Body of pancreas (tissue), 4 donors: Measurements from ENCODE around the gene TWSG1. TPM values are rescaled to one million over a fixed set of nuclear protein-coding genes. Genes with fewer than 3 reads are reported as not detected.

Experiments used
- ATAC-seq: fragments of 150-250 bp; one replicate; pipeline ENCODE4 v1.9.1; 2016
- DNase-seq, 4 donors: peaks; one replicate each; pipeline ENCODE4 v3.0.0-alpha.2; 2019
- H3K27ac ChIP-seq, 4 donors: fragments of 200-600 bp; sonication (generic); 1 replicate in 3 of 4; 2 replicates in 1 of 4; pipeline versions ENCODE4 v1.5.1 to v1.6.1; 2016 to 2019; ENCODE audit warnings: mild to moderate bottlenecking in 1 of 4, mixed read lengths in 1 of 4, moderate library complexity in 1 of 4
- H3K27me3 ChIP-seq, 2 donors: fragments of 200-600 bp; sonication (generic); one replicate each; pipeline ENCODE4 v1.6.0; 2016; ENCODE audit warnings: mild to moderate bottlenecking in 1 of 2
- H3K36me3 ChIP-seq, 2 donors: fragments of 200-600 bp; sonication (generic); replicated peaks in 1 of 2; 2 replicates each; pipeline ENCODE4 v1.5.1; 2016; ENCODE audit warnings: low read depth in 2 of 2; ENCODE audit not compliant: insufficient read depth in 1 of 2
- H3K4me1 ChIP-seq: fragments of 200-600 bp; sonication (generic); one replicate; pipeline ENCODE4 v1.6.0; 2016
- H3K4me3 ChIP-seq, 2 donors: fragments of 200-600 bp; sonication (generic); 1 replicate in 1 of 2; 2 replicates in 1 of 2; pipeline ENCODE4 v1.5.1; 2016 to 2019
- H3K9me3 ChIP-seq, 3 donors: fragments of 200-600 bp; sonication (generic); 1 replicate in 2 of 3; 2 replicates in 1 of 3; pipeline ENCODE4 v1.5.1; 2016
- CTCF ChIP-seq, 7 experiments: fragments of 450-650 bp in 4 of 7; fragments of 200-600 bp in 3 of 7; sonication (generic) in 3 of 7; IDR thresholded peaks; one replicate each; pipeline ENCODE4 v1.5.1; 2016 to 2019; ENCODE audit warnings: antibody characterized with exemption in 7 of 7
- POLR2A ChIP-seq, 3 donors: fragments of 450-650 bp; IDR thresholded peaks; one replicate each; pipeline ENCODE4 v1.6.1; 2016; ENCODE audit warnings: antibody characterized with exemption in 3 of 3, mild to moderate bottlenecking in 2 of 3
- WGBS, 2 donors: methylation state at CpG; one replicate each; pipeline ENCODE4 v1.1.5; 2017; 5-methylcytosine and 5-hydroxymethylcytosine counted together
- intact Hi-C: fragments of 100-400 bp; cut with DNase I; formaldehyde crosslinking; loops from one replicate; pipeline ENCODE4 v1.15.1; 2023
- total RNA-seq, 2 donors: library from RNA; depleted of rRNA; stranded (reverse); fragments of >200 nt; gene quantifications; one replicate each; pipeline ENCODE4 v1.1.0, GENCODE V29; 2016

TWSG1 gene
- total RNA-seq, 2 donors from 2014 or later = 9.2 to 11.4 TPM

DNA sequence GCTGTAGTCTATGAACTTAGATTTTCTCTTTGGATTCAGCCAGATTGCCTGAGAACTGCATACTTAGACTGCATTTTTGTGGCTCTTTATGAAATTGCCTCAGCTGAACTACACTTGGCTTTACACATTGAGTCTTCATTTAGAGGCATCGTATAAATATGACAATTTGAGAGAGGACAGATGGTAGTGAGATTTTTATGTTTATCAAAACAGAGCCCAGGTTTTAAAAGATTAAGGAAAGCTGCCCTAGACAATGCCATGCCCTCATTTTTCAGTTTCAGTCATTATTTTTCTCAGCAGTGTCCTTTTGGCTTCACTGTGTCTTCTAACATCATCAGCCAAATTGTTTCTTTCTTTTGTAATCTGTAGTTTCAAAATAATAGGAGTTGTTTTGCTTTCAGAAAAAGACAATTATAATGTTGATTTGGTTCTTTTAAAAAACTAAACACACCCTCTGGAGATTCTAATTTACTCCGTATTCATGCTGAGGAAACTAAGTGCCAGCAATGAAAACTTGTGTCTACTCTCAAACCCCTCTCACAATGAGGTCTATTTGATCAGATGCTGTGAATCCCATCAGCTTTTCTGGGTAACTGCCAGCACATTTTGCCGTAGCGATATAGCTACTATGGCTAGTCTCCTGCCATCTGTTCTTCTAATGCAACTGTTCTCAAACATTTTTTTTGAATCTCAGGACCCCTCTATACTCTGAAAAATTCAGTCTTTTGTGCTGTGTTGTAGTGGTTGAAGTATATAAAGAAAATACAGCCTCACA is 46.2 kb downstream of the TWSG1 start:
- no peak overlapping the region for H3K4me3 ChIP-seq
- DNase-seq (peak in 3 of 4 donors; percentile 33 to 49 (median 40)), ATAC-seq (no peak)
- H3K27me3 ChIP-seq = no peaks in the 10 kb centered on the region
- H3K36me3 ChIP-seq = no peaks in the 10 kb centered on the region
- WGBS, 2 donors = 26 to 34% methylated on average over 4 of the region's 4 CpGs
- TF ChIP-seq POLR2A (IDR thresholded peaks at IDR 0.05) (no peak), CTCF (IDR thresholded peaks at IDR 0.05) (no peak)
- H3K9me3 ChIP-seq = no peaks in the 10 kb centered on the region
- intact Hi-C loops = no loop called here
- H3K27ac ChIP-seq = no peak overlapping the region
- H3K4me1 ChIP-seq = peaks cover 8% of the 10 kb centered on the region

DNA sequence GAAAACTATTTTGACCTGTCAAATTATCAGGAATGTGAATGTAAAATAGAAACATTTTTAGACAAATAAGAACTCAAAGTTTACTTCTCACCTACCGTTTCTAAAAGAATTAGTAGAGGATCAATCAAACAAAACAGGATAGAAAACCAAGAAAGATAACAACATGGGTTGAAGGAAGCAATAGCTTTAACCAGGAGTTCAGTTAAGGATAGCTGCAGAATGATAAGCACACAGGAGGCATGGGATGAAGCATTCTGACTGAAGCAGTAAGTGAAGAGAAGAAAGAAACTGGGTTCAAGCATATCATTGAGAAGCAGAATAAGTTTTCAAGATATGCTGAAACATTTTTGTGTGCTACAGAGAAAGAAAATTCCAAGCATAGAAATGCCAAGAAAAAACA is 52.3 kb downstream of the TWSG1 start:
- no peak overlapping the region for H3K4me3 ChIP-seq
- H3K27me3 ChIP-seq = no peaks in the 10 kb centered on the region
- no peaks in the 10 kb centered on the region for H3K36me3 ChIP-seq
- no peak for DNase-seq
- intact Hi-C loops = no loop called here
- H3K9me3 ChIP-seq = no peaks in the 10 kb centered on the region
- WGBS, 2 donors = 42 to 44% methylated on average over 1 of the region's 1 CpG
- no peak for ATAC-seq
- H3K27ac ChIP-seq = no peak overlapping the region
- no peaks in the 10 kb centered on the region for H3K4me1 ChIP-seq
- TF ChIP-seq POLR2A (IDR thresholded peaks at IDR 0.05) (no peak), CTCF (IDR thresholded peaks at IDR 0.05) (no peak)

DNA sequence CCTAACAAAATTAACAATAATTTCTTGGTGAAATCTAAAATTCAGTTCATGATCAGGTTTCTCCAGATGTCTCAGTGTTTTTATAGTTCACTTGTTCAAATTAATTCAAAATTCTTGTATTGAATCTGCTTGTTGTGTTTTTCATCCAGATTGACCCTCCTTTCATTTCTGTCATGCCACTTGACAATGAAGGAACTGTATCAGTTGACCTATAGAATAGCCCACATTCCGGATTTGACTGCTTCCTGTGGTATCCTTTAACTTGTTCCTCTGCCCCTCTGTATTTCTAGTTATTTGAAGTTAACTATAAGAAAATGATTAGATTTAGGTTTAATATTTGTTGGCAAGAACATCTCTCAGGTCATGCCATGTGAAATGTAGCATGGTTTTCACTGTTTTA is 53.3 kb downstream of the TWSG1 start:
- intact Hi-C loops = no loop called here
- WGBS, 2 donors = 76 to 83% methylated on average over 1 of the region's 1 CpG
- Histone ChIP-seq H3K27me3 (no peaks in the 10 kb centered on the region), H3K27ac (no peak overlapping the region), H3K4me3 (no peak overlapping the region), H3K36me3 (no peaks in the 10 kb centered on the region), H3K9me3 (no peaks in the 10 kb centered on the region), H3K4me1 (no peaks in the 10 kb centered on the region)
- ATAC-seq (no peak), DNase-seq (no peak)
- TF ChIP-seq CTCF (IDR thresholded peaks at IDR 0.05) = no peak
- TF ChIP-seq POLR2A (IDR thresholded peaks at IDR 0.05) = no peak

DNA sequence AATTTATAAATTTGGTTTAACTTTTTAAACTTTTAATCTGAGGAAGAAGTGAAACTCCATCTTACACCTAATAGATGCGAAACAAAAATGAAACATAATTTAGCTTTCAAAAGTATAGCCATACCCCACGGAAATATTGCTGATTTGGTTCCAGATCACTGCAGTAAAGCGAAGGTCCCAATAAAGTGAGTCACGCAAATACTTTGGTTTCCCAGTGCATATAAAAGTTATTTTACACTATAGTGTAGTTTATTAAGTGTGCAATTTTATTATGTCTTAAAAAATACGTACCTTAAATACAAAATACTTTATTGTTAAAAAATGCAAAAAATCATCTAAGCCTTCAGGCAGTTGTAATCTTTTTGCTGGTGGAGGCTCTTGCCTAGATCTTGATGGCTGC is 55.1 kb downstream of the TWSG1 start:
- Histone ChIP-seq H3K4me1 (no peaks in the 10 kb centered on the region), H3K27me3 (no peaks in the 10 kb centered on the region), H3K36me3 (no peaks in the 10 kb centered on the region), H3K4me3 (no peak overlapping the region), H3K27ac (no peak overlapping the region), H3K9me3 (no peaks in the 10 kb centered on the region)
- DNase-seq (no peak), ATAC-seq (no peak)
- 89 to 96% methylated on average over 5 of the region's 5 CpGs for WGBS, 2 donors
- intact Hi-C loops = no loop called here
- no peak for TF ChIP-seq CTCF (IDR thresholded peaks at IDR 0.05)
- no peak for TF ChIP-seq POLR2A (IDR thresholded peaks at IDR 0.05)

GRCh38 chr18:9392726-9393125 is 58.2 kb downstream of the TWSG1 start:
- no peak for TF ChIP-seq POLR2A (IDR thresholded peaks at IDR 0.05)
- no peak for TF ChIP-seq CTCF (IDR thresholded peaks at IDR 0.05)
- WGBS, 2 donors = 93 to 94% methylated on average over 3 of the region's 3 CpGs
- Histone ChIP-seq H3K4me1 (no peaks in the 10 kb centered on the region), H3K4me3 (no peak overlapping the region), H3K27me3 (no peaks in the 10 kb centered on the region), H3K36me3 (no peaks in the 10 kb centered on the region), H3K27ac (no peak overlapping the region), H3K9me3 (no peaks in the 10 kb centered on the region)
- ATAC-seq = no peak
- intact Hi-C loops = no loop called here
- no peak for DNase-seq
